ENCODE data around the gene RAP1GAP. TPM values are rescaled to one million over a fixed set of nuclear protein-coding genes. Genes with fewer than 3 reads are reported as not detected.

The RAP1GAP gene
- total RNA-seq, 1 donor from 2014 or later, result 1.1 TPM

DNA sequence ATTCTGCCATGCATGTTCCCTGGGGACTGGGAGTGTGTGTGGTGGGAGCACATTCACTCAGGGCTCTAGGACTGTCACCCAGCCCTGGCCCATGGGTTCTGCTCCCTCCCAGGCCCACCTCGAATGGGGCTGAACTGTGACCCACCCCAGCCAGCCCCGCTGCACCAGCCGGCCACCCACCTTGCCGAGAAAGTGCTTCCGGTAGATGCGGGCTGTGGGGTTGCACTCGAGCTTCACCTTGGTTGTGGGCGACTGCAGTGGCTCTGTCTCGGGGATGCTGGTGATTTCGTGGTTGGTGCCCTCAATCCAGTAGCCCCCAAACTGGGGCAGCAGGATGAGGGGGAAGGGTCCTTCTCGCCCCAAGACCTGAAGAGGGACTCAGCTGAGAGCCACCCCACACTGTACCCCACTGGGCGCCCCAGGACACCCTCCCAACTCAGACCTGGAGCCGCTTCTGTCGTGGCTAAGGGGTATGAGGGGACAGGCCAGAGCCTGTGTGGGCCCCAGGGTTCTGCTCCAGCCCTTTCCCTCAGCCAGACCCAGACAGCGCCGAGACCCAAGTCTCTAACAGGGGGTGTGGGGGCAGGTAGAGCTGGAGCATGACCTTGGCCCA, 51.9 kb downstream of the RAP1GAP start:
- H3K27me3 ChIP-seq (ENCODE audit: control insufficient read depth, insufficient read depth, low read length), result peaks cover 5% of the 10 kb centered on the region
- H3K36me3 ChIP-seq (ENCODE audit: control insufficient read depth, insufficient read depth, low read length), result no peaks in the 10 kb centered on the region
- DNase-seq (ENCODE audit: low read depth), result no peak
- TF ChIP-seq, protein P1, sequence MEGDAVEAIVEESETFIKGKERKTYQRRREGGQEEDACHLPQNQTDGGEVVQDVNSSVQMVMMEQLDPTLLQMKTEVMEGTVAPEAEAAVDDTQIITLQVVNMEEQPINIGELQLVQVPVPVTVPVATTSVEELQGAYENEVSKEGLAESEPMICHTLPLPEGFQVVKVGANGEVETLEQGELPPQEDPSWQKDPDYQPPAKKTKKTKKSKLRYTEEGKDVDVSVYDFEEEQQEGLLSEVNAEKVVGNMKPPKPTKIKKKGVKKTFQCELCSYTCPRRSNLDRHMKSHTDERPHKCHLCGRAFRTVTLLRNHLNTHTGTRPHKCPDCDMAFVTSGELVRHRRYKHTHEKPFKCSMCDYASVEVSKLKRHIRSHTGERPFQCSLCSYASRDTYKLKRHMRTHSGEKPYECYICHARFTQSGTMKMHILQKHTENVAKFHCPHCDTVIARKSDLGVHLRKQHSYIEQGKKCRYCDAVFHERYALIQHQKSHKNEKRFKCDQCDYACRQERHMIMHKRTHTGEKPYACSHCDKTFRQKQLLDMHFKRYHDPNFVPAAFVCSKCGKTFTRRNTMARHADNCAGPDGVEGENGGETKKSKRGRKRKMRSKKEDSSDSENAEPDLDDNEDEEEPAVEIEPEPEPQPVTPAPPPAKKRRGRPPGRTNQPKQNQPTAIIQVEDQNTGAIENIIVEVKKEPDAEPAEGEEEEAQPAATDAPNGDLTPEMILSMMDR (IDR thresholded peaks at IDR 0.05; ENCODE audit: insufficient read depth, low read length, severe bottlenecking), result no peak
- no peak for FAIRE-seq
- H3K4me3 ChIP-seq (ENCODE audit: low read depth, low read length), result no peak overlapping the region

DNA sequence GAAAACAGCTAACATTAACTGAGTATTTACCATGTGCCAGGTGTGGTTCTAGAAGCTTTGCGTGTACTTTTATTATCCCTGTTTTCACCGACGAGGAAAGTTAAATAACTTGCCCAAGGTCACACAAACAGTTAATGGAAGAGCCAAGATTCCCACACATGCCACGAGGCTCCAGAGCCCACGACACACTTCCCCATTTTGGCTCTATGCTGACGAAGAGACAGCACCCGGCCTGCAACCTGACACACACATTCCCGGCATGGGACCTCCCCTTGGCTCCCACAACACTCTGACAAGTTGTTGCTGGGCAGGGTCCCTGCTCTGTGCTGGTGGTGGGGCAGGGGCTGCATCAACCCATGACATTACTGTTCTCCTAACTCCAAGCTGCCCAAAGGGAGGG, 52.8 kb downstream of the RAP1GAP start:
- DNase-seq (ENCODE audit: low read depth) (no peak), FAIRE-seq (no peak)
- TF ChIP-seq, protein P1 (IDR thresholded peaks at IDR 0.05; ENCODE audit: insufficient read depth, low read length, severe bottlenecking), result no peak
- Histone ChIP-seq H3K36me3 (ENCODE audit: control insufficient read depth, insufficient read depth, low read length) (no peaks in the 10 kb centered on the region), H3K4me3 (ENCODE audit: low read depth, low read length) (no peak overlapping the region), H3K27me3 (ENCODE audit: control insufficient read depth, insufficient read depth, low read length) (peaks cover 5% of the 10 kb centered on the region)

DNA sequence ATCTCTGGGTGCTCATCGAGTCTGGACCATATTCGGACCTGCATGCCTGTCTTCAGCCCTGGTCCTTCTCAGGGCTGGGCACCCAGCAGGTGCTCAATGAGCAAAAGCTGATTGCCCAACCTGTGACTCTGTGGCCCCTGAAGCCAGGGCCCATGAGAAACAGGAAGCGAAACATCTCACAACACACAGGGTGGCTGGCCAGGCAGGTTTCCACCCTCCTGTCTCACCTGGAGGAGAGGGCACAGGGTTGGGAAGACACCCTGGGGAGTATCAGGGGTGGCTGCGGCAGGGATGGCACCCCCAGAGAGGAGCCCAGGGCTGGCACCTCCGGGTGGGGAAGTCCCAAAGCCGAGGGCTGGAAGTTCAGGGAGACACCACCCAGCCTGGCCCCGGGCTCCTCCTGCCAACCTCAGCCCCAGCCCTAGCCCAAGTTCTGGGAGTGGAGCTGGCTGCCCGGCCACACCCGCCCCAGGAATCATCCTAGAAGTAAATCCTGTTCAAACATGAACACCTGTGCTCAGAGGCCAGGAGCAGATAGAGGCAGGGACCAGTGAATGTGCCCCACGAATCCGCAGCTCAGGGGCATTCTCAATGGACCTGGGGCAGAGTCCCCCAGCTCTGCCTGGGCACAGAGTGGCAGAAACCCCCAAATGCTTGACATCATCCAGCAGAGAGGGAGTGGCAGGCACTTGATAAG, 54.6 kb downstream of the RAP1GAP start:
- Histone ChIP-seq H3K36me3 (ENCODE audit: control insufficient read depth, insufficient read depth, low read length) (no peaks in the 10 kb centered on the region), H3K4me3 (ENCODE audit: low read depth, low read length) (no peak overlapping the region), H3K27me3 (ENCODE audit: control insufficient read depth, insufficient read depth, low read length) (peaks cover 4% of the 10 kb centered on the region)
- peak; percentile 38 for DNase-seq (ENCODE audit: low read depth)
- TF ChIP-seq, protein P1 (IDR thresholded peaks at IDR 0.05; ENCODE audit: insufficient read depth, low read length, severe bottlenecking), result no peak
- no peak for FAIRE-seq

DNA sequence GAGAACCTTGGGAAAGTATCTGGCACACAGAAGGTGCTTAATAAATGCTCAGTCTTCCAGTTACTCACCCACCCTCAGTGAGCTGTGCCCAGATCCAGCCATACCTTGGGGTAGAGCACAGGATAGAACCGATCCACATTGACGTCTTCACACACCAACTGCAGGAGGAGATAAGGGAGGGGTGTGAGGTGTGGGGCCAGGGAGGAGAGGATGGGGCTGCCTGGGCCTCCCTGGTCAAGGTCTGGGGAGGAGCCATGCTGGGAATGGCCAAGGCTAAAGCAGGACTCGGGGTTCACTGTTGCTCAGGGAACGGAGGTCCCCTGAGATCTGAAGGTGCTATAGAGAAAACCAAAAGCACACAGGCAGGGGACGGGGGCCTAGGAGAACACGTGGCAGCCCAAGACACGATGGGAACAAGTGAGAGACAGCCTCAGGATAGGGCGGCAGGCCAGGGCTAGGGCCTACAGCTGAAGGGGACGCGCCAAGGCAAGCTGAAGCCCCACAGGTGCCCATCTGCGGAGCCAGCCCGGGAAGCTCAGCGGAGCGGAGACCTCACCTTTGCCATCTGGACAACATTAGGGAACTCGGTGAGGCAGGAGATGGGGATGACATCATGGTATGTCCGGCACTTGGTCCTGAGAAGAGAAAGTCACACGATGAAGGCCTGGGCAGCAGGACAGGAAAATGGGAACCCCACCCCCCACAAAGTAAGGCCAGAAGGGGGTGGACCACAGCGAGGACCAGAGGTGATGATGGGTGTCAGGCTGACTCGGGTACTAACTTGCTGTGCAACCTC, 55.9 kb downstream of the RAP1GAP start:
- Histone ChIP-seq H3K27me3 (ENCODE audit: control insufficient read depth, insufficient read depth, low read length) (peaks cover 2% of the 10 kb centered on the region), H3K4me3 (ENCODE audit: low read depth, low read length) (no peak overlapping the region), H3K36me3 (ENCODE audit: control insufficient read depth, insufficient read depth, low read length) (no peaks in the 10 kb centered on the region)
- TF ChIP-seq, protein P1 (IDR thresholded peaks at IDR 0.05; ENCODE audit: insufficient read depth, low read length, severe bottlenecking), result no peak
- FAIRE-seq, result peak; percentile 60
- no peak for DNase-seq (ENCODE audit: low read depth)

DNA sequence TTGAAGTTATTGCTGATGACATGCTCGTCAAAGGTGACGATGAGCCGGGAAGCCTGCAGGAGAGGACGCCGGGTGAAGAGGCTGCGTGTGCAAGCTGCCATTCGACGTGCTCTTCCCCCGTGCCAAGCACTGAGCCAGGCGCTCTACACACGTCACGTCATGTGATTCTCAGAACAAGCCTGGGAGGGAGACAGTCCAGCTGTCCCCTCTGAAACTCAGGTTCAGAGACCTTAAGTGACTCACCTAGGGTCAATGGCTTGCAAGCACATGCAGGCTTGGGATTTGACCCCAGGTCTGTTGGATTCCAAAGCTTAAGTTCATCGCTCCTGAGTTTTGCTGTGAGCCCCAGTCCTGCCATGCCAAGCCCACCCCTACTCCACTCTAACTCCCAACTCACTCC, 57.1 kb downstream of the RAP1GAP start:
- TF ChIP-seq, protein P1 (IDR thresholded peaks at IDR 0.05; ENCODE audit: insufficient read depth, low read length, severe bottlenecking), result no peak
- Histone ChIP-seq H3K27me3 (ENCODE audit: control insufficient read depth, insufficient read depth, low read length) (peaks cover 2% of the 10 kb centered on the region), H3K4me3 (ENCODE audit: low read depth, low read length) (no peak overlapping the region), H3K36me3 (ENCODE audit: control insufficient read depth, insufficient read depth, low read length) (no peaks in the 10 kb centered on the region)
- DNase-seq (ENCODE audit: low read depth), result no peak
- FAIRE-seq, result peak; percentile 97
